Neural progenitor cell (in vitro differentiated cells): ENCODE results near the gene SLC6A3. TPM values are rescaled to one million over a fixed set of nuclear protein-coding genes. Genes with fewer than 3 reads are reported as not detected.

Source experiments
- DNase-seq: peaks from one replicate; pipeline ENCODE4 v3.0.0-alpha.2; 2016; ENCODE audit warnings: low spot score
- H2AFZ ChIP-seq: fragments of 200-600 bp; sonication (generic); replicated peaks from 2 replicates; pipeline ENCODE4 v1.6.1; 2016; ENCODE audit warnings: antibody characterized with exemption
- H3F3A ChIP-seq: fragments of 200-600 bp; sonication (generic); 2 replicates; pipeline ENCODE4 v1.6.1; 2016; ENCODE audit warnings: antibody characterized with exemption, low read depth
- H3K27ac ChIP-seq: fragments of 200-600 bp; sonication (generic); 2 replicates; pipeline ENCODE4 v1.5.1; 2016; ENCODE audit warnings: mild to moderate bottlenecking
- H3K27me3 ChIP-seq: fragments of 200-600 bp; sonication (generic); 2 replicates; pipeline ENCODE4 v1.6.1; 2016; ENCODE audit warnings: mild to moderate bottlenecking, moderate library complexity
- H3K36me3 ChIP-seq: fragments of 200-600 bp; sonication (generic); 2 replicates; pipeline ENCODE4 v1.5.1; 2016
- H3K4me1 ChIP-seq: fragments of 200-600 bp; sonication (generic); 2 replicates; pipeline ENCODE4 v1.6.1; 2016; ENCODE audit warnings: mixed run types
- H3K4me2 ChIP-seq: fragments of 200-600 bp; sonication (generic); 2 replicates; pipeline ENCODE4 v1.6.1; 2016
- H3K4me3 ChIP-seq: fragments of 200-600 bp; sonication (generic); 2 replicates; pipeline ENCODE4 v1.5.1; 2016
- H3K79me2 ChIP-seq: fragments of 200-600 bp; sonication (generic); 2 replicates; pipeline ENCODE4 v1.6.1; 2016; ENCODE audit warnings: low read depth
- H3K9ac ChIP-seq: fragments of 200-600 bp; sonication (generic); 2 replicates; pipeline ENCODE4 v1.6.1; 2016
- H3K9me3 ChIP-seq: fragments of 200-600 bp; sonication (generic); 2 replicates; pipeline ENCODE4 v1.5.1; 2016; ENCODE audit warnings: low read depth
- H4K20me1 ChIP-seq: fragments of 200-600 bp; sonication (generic); 2 replicates; pipeline ENCODE4 v1.6.1; 2016; ENCODE audit warnings: low read depth
- H3K27ac Mint-ChIP-seq: 3 replicates; pipeline ENCODE4 v1.8.0; 2021; ENCODE audit warnings: mixed read lengths
- H3K27me3 Mint-ChIP-seq: 2 replicates; pipeline ENCODE4 v1.8.0; 2022; ENCODE audit warnings: low read depth, mild to moderate bottlenecking, inconsistent platforms, moderate library complexity, mixed read lengths; ENCODE audit not compliant: insufficient read depth
- H3K36me3 Mint-ChIP-seq: 3 replicates; pipeline ENCODE4 v1.8.0; 2021; ENCODE audit warnings: mixed read lengths
- H3K4me1 Mint-ChIP-seq: 3 replicates; pipeline ENCODE4 v1.8.0; 2021; ENCODE audit warnings: mixed read lengths
- H3K4me3 Mint-ChIP-seq: 3 replicates; pipeline ENCODE4 v1.8.0; 2021; ENCODE audit warnings: mild to moderate bottlenecking, moderate library complexity, mixed read lengths
- H3K9me3 Mint-ChIP-seq: 3 replicates; pipeline ENCODE4 v1.8.0; 2020; ENCODE audit warnings: mixed read lengths
- EZH2 ChIP-seq: fragments of 200-600 bp; sonication (generic); IDR thresholded peaks from 2 replicates; pipeline ENCODE4 v1.6.1; 2017; ENCODE audit warnings: antibody characterized with exemption, mild to moderate bottlenecking, moderate library complexity
- EZH2phosphoT487 ChIP-seq: fragments of 200-600 bp; sonication (generic); IDR thresholded peaks from 2 replicates; pipeline ENCODE4 v1.6.1; 2017; ENCODE audit warnings: antibody characterized with exemption
- total RNA-seq: library from RNA; depleted of rRNA; stranded (reverse); fragments of >200 nt; gene quantifications from 2 replicates; pipeline ENCODE4 v1.2.3, GENCODE V29; 2015; ENCODE audit warnings: low replicate concordance
- TF ChIP-seq, protein P1 (sequence below): fragments of 200-600 bp; sonication (generic); IDR thresholded peaks from 2 replicates; pipeline ENCODE4 v1.5.1; 2017; ENCODE audit warnings: antibody characterized with exemption, mild to moderate bottlenecking

SLC6A3 gene
- total RNA-seq, 1 donor from 2014 or later, result 0.32 TPM

DNA sequence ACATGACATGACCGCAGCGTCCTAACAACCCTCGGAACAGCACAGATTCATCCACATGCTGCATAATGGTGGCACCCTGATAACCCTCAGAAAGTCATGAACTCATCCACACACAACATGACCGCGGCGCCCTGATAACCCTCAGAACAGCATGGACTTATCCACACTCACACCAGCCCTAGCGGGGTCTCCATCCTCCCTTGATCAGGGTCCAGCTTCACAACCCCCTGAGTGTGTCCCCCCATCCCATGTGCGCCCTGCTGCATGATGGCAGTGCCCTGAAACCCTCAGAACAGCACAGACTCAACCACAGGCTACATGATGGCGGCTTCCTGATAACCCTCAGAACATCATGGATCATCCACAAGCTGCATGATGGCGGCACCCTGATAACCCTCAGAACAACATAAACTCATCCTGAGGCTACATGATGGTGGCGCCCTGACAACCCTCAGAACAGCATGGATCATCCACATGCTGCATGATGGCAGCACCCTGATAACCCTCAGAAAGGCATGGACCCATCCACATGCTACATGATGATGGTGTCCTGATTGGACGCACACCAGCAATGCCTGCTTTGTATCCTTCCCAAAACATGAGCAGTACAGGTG, 28.3 kb downstream of the SLC6A3 start:
- no peak overlapping the region for H3K4me2 ChIP-seq
- H3K27ac Mint-ChIP-seq, result no peak overlapping the region
- H3K27me3 ChIP-seq, result no peaks in the 10 kb centered on the region
- peaks cover 7% of the 10 kb centered on the region for H3K9me3 Mint-ChIP-seq
- no peaks in the 10 kb centered on the region for H3K36me3 Mint-ChIP-seq
- H3K4me3 Mint-ChIP-seq, result peak overlapping the region; percentile 48
- H3K9ac ChIP-seq, result no peak overlapping the region
- H3K4me1 Mint-ChIP-seq, result no peaks in the 10 kb centered on the region
- H3K36me3 ChIP-seq, result no peaks in the 10 kb centered on the region
- no peaks in the 10 kb centered on the region for H4K20me1 ChIP-seq
- no peak overlapping the region for H3K27ac ChIP-seq
- H3K79me2 ChIP-seq, result no peaks in the 10 kb centered on the region
- TF ChIP-seq EZH2 (no peak), EZH2phosphoT487 (no peak)
- TF ChIP-seq, protein P1, sequence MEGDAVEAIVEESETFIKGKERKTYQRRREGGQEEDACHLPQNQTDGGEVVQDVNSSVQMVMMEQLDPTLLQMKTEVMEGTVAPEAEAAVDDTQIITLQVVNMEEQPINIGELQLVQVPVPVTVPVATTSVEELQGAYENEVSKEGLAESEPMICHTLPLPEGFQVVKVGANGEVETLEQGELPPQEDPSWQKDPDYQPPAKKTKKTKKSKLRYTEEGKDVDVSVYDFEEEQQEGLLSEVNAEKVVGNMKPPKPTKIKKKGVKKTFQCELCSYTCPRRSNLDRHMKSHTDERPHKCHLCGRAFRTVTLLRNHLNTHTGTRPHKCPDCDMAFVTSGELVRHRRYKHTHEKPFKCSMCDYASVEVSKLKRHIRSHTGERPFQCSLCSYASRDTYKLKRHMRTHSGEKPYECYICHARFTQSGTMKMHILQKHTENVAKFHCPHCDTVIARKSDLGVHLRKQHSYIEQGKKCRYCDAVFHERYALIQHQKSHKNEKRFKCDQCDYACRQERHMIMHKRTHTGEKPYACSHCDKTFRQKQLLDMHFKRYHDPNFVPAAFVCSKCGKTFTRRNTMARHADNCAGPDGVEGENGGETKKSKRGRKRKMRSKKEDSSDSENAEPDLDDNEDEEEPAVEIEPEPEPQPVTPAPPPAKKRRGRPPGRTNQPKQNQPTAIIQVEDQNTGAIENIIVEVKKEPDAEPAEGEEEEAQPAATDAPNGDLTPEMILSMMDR, result no peak
- no peaks in the 10 kb centered on the region for H3K4me1 ChIP-seq
- H3K27me3 Mint-ChIP-seq, result peaks cover 19% of the 10 kb centered on the region
- no peaks in the 10 kb centered on the region for H3F3A ChIP-seq
- H3K4me3 ChIP-seq, result no peak overlapping the region
- no peak overlapping the region for H2AFZ ChIP-seq
- DNase-seq, result no peak
- no peaks in the 10 kb centered on the region for H3K9me3 ChIP-seq

DNA sequence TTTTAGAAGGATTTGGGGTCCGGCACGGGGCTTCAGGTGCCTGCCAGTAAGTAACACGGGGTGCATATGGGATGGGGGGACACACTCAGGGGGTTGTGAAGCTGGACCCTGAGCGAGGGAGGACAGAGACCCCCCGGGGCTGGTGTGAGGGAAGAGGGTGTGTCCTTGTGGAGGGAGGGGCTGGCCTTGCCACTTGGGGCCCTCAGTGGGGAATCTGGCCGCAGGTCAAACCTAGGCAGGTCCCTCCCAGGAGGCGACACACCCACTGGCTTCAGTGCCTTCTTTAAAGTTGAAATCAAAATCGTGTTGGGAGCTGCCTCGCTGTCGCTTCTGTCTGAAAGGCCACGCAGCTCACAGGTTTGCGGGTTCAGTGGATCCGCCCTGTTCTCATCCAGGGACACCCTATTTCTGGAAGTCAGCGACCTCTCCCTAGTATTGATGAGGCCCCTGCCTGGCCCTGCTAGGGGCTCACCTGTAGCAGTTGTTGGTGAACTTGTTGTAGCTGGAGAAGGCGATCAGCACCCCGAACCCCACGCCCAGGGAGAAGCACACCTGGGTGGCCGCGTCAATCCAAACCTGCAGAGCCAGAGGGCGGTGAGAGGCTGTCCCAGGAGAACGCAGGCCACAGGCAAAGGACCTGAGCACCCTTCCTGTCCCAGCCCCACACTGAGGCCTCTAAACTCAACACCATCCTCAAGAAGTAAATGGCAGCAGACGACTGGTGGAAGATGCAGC, 29.4 kb downstream of the SLC6A3 start:
- Histone ChIP-seq H3K9me3 (no peaks in the 10 kb centered on the region), H3K27me3 (no peaks in the 10 kb centered on the region), H3K4me3 (no peak overlapping the region), H3K79me2 (no peaks in the 10 kb centered on the region), H3K9ac (no peak overlapping the region), H3K36me3 (no peaks in the 10 kb centered on the region), H4K20me1 (no peaks in the 10 kb centered on the region), H3K27ac (no peak overlapping the region), H3F3A (no peaks in the 10 kb centered on the region), H2AFZ (no peak overlapping the region), H3K4me1 (no peaks in the 10 kb centered on the region), H3K4me2 (no peak overlapping the region)
- Mint-ChIP-seq H3K4me3 (no peak overlapping the region), H3K27me3 (peaks cover 16% of the 10 kb centered on the region), H3K36me3 (no peaks in the 10 kb centered on the region), H3K27ac (no peak overlapping the region), H3K9me3 (peaks cover 5% of the 10 kb centered on the region), H3K4me1 (no peaks in the 10 kb centered on the region)
- no peak for TF ChIP-seq EZH2phosphoT487
- TF ChIP-seq EZH2, result no peak
- TF ChIP-seq, protein P1, result no peak
- DNase-seq, result no peak

DNA sequence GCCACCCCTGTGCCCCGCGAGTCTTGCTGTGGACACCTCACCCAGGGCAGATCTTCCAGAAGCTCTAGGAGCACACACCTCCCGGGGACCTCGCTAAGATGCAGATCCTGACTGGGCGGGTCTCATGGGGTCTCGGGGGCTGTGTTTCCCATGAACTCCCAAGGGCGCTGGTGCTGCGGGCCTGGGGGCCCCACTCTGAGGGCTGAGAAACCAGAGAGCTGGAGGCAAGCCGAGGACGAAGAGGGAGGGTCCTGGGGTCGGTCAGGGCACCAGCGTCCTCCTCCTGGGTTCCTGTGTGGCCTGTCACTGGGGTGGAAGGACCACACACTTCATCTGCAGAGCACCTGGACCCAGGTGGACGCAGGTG, 30.2 kb downstream of the SLC6A3 start:
- H3K27me3 Mint-ChIP-seq, result peaks cover 15% of the 10 kb centered on the region
- H3K79me2 ChIP-seq, result no peaks in the 10 kb centered on the region
- no peaks in the 10 kb centered on the region for H3K36me3 ChIP-seq
- DNase-seq, result no peak
- no peak overlapping the region for H2AFZ ChIP-seq
- H3K4me3 Mint-ChIP-seq, result no peak overlapping the region
- no peaks in the 10 kb centered on the region for H3K4me1 Mint-ChIP-seq
- no peaks in the 10 kb centered on the region for H3K27me3 ChIP-seq
- H3K36me3 Mint-ChIP-seq, result no peaks in the 10 kb centered on the region
- TF ChIP-seq, protein P1, result no peak
- TF ChIP-seq EZH2, result no peak
- no peak for TF ChIP-seq EZH2phosphoT487
- no peak overlapping the region for H3K27ac Mint-ChIP-seq
- H3K4me3 ChIP-seq, result no peak overlapping the region
- no peaks in the 10 kb centered on the region for H4K20me1 ChIP-seq
- no peaks in the 10 kb centered on the region for H3K4me1 ChIP-seq
- no peaks in the 10 kb centered on the region for H3K9me3 ChIP-seq
- H3F3A ChIP-seq, result no peaks in the 10 kb centered on the region
- H3K9ac ChIP-seq, result no peak overlapping the region
- no peak overlapping the region for H3K27ac ChIP-seq
- peaks cover 4% of the 10 kb centered on the region for H3K9me3 Mint-ChIP-seq
- H3K4me2 ChIP-seq, result no peak overlapping the region
